ENCODE data around the gene MAK. TPM values are rescaled to one million over a fixed set of nuclear protein-coding genes. Genes with fewer than 3 reads are reported as not detected.

The MAK gene
- total and polyA plus RNA-seq, 4 donors: 0.02 to 0.26 (median 0.13) TPM

DNA sequence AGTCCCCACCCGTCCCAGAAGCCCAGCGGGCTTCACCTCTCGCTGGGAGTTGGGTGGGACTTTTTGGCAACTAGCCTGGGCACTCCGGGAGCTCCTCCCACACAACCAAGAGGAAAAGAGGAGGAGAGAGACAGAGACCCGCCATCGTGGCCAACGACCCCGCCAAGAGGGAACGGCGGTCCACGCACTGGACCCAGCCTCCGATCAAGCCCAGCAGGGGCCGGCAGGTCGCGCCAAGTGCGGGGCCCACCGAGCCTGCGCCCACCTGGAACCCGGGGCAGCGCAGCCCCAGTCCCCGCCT, 118.4 kb downstream of the MAK start:
- H3K36me3 ChIP-seq (ENCODE audit: control insufficient read depth in 4 of 4, insufficient read depth in 3 of 4, low read depth in 1 of 4, low read length in 3 of 4): no peaks in the 10 kb centered on the region
- DNase-seq (ENCODE audit: low spot score): no peak
- H3K9ac ChIP-seq (ENCODE audit: low read depth in 1 of 2, low read length in 2 of 2): no peak overlapping the region
- H3K27me3 ChIP-seq (ENCODE audit: control insufficient read depth in 4 of 4, insufficient read depth in 4 of 4, low read length in 3 of 4): no peaks in the 10 kb centered on the region
- H3K27ac ChIP-seq (ENCODE audit: low read depth in 1 of 2, low read length in 2 of 2): peak overlapping the region in 1 of 2 donors; percentile 59
- TF ChIP-seq, protein P1, sequence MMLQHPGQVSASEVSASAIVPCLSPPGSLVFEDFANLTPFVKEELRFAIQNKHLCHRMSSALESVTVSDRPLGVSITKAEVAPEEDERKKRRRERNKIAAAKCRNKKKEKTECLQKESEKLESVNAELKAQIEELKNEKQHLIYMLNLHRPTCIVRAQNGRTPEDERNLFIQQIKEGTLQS (IDR thresholded peaks at IDR 0.05): no peak
- TF ChIP-seq SP1 (IDR thresholded peaks at IDR 0.05) (no peak), FOXA1 (IDR thresholded peaks at IDR 0.05) (no peak), FOXA2 (IDR thresholded peaks at IDR 0.05) (no peak), EGR1 (IDR thresholded peaks at IDR 0.05; ENCODE audit: low read depth in 2 of 2) (no peak), RXRA (IDR thresholded peaks at IDR 0.05) (no peak), JUND (IDR thresholded peaks at IDR 0.05) (no peak), RAD21 (IDR thresholded peaks at IDR 0.05) (no peak), YY1 (IDR thresholded peaks at IDR 0.05) (no peak), HNF4G (IDR thresholded peaks at IDR 0.05) (no peak)
- TF ChIP-seq, protein P2, sequence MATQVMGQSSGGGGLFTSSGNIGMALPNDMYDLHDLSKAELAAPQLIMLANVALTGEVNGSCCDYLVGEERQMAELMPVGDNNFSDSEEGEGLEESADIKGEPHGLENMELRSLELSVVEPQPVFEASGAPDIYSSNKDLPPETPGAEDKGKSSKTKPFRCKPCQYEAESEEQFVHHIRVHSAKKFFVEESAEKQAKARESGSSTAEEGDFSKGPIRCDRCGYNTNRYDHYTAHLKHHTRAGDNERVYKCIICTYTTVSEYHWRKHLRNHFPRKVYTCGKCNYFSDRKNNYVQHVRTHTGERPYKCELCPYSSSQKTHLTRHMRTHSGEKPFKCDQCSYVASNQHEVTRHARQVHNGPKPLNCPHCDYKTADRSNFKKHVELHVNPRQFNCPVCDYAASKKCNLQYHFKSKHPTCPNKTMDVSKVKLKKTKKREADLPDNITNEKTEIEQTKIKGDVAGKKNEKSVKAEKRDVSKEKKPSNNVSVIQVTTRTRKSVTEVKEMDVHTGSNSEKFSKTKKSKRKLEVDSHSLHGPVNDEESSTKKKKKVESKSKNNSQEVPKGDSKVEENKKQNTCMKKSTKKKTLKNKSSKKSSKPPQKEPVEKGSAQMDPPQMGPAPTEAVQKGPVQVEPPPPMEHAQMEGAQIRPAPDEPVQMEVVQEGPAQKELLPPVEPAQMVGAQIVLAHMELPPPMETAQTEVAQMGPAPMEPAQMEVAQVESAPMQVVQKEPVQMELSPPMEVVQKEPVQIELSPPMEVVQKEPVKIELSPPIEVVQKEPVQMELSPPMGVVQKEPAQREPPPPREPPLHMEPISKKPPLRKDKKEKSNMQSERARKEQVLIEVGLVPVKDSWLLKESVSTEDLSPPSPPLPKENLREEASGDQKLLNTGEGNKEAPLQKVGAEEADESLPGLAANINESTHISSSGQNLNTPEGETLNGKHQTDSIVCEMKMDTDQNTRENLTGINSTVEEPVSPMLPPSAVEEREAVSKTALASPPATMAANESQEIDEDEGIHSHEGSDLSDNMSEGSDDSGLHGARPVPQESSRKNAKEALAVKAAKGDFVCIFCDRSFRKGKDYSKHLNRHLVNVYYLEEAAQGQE (IDR thresholded peaks at IDR 0.05): no peak
- TF ChIP-seq, protein P3, sequence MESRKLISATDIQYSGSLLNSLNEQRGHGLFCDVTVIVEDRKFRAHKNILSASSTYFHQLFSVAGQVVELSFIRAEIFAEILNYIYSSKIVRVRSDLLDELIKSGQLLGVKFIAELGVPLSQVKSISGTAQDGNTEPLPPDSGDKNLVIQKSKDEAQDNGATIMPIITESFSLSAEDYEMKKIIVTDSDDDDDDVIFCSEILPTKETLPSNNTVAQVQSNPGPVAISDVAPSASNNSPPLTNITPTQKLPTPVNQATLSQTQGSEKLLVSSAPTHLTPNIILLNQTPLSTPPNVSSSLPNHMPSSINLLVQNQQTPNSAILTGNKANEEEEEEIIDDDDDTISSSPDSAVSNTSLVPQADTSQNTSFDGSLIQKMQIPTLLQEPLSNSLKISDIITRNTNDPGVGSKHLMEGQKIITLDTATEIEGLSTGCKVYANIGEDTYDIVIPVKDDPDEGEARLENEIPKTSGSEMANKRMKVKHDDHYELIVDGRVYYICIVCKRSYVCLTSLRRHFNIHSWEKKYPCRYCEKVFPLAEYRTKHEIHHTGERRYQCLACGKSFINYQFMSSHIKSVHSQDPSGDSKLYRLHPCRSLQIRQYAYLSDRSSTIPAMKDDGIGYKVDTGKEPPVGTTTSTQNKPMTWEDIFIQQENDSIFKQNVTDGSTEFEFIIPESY (IDR thresholded peaks at IDR 0.05): no peak
- TF ChIP-seq, protein P4, sequence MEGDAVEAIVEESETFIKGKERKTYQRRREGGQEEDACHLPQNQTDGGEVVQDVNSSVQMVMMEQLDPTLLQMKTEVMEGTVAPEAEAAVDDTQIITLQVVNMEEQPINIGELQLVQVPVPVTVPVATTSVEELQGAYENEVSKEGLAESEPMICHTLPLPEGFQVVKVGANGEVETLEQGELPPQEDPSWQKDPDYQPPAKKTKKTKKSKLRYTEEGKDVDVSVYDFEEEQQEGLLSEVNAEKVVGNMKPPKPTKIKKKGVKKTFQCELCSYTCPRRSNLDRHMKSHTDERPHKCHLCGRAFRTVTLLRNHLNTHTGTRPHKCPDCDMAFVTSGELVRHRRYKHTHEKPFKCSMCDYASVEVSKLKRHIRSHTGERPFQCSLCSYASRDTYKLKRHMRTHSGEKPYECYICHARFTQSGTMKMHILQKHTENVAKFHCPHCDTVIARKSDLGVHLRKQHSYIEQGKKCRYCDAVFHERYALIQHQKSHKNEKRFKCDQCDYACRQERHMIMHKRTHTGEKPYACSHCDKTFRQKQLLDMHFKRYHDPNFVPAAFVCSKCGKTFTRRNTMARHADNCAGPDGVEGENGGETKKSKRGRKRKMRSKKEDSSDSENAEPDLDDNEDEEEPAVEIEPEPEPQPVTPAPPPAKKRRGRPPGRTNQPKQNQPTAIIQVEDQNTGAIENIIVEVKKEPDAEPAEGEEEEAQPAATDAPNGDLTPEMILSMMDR (IDR thresholded peaks at IDR 0.05; ENCODE audit: low read depth, low read length, missing input control): no peak
- TF ChIP-seq, protein P5, sequence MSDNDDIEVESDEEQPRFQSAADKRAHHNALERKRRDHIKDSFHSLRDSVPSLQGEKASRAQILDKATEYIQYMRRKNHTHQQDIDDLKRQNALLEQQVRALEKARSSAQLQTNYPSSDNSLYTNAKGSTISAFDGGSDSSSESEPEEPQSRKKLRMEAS (IDR thresholded peaks at IDR 0.05): no peak
- 50% methylated on average over 21 of the region's 21 CpGs for WGBS
- H3K4me3 ChIP-seq (ENCODE audit: low read depth in 1 of 3, low read length in 3 of 3): peak overlapping the region in 2 of 3 donors; percentile 49 to 65
- H3K9me3 ChIP-seq (ENCODE audit: control insufficient read depth in 4 of 4, low read length in 3 of 4): no peaks in the 10 kb centered on the region
- peaks cover 2 to 19% (median 14%) of the 10 kb centered on the region in 4 donors for H3K4me1 ChIP-seq (ENCODE audit: control insufficient read depth in 4 of 4, insufficient read depth in 4 of 4, low read length in 3 of 4)

DNA sequence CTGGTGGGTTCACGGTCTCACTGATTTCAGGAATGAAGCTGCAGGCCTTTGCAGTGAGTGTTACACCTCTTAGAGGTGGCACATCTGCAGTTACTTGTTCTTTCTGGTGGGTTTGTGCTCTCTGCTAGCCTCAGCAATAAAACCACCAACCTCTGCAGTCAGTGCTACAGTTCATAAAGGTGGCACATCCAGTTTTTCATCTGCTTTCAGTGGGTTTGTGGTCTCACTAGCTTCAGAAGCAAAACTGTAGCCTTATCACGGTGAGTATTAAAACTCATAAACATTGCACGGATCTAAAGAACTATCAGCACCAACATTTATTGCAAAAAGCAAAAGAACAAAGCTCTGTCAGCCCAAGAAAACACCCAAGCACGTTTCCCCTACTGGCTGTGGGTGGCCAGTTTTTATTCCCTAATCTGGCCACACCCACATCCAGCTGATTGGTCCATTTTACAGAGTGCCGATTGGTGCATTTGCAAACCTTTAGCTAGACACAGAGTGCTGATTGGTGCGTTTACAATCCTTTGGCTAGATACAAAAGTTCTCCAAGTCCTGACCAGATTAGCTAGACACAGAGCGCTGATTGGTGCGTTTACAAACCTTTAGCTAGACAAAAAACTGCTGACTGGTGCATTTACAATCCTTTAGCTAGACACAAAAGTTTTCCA, 118.9 kb downstream of the MAK start:
- Histone ChIP-seq H3K4me1 (ENCODE audit: control insufficient read depth in 4 of 4, insufficient read depth in 4 of 4, low read length in 3 of 4) (peaks cover 2 to 17% (median 12%) of the 10 kb centered on the region in 4 donors), H3K4me3 (ENCODE audit: low read depth in 1 of 3, low read length in 3 of 3) (peak overlapping the region in 1 of 3 donors; percentile 49), H3K27me3 (ENCODE audit: control insufficient read depth in 4 of 4, insufficient read depth in 4 of 4, low read length in 3 of 4) (no peaks in the 10 kb centered on the region), H3K27ac (ENCODE audit: low read depth in 1 of 2, low read length in 2 of 2) (no peak overlapping the region), H3K9ac (ENCODE audit: low read depth in 1 of 2, low read length in 2 of 2) (no peak overlapping the region), H3K9me3 (ENCODE audit: control insufficient read depth in 4 of 4, low read length in 3 of 4) (no peaks in the 10 kb centered on the region), H3K36me3 (ENCODE audit: control insufficient read depth in 4 of 4, insufficient read depth in 3 of 4, low read depth in 1 of 4, low read length in 3 of 4) (no peaks in the 10 kb centered on the region)
- WGBS: 74% methylated on average over 8 of the region's 8 CpGs
- TF ChIP-seq RXRA (IDR thresholded peaks at IDR 0.05) (no peak), SP1 (IDR thresholded peaks at IDR 0.05) (peak; percentile 27), HNF4G (IDR thresholded peaks at IDR 0.05) (no peak), FOXA2 (IDR thresholded peaks at IDR 0.05) (no peak)
- TF ChIP-seq, protein P5 (IDR thresholded peaks at IDR 0.05): no peak
- no peak for DNase-seq (ENCODE audit: low spot score)

Measured in liver (tissue), 9 donors.